Hematopoietic multipotent progenitor cell (in vitro differentiated cells): ENCODE results near the gene ELOVL1. TPM values are rescaled to one million over a fixed set of nuclear protein-coding genes. Genes with fewer than 3 reads are reported as not detected.

Source experiments
- total RNA-seq: library from RNA; depleted of rRNA; stranded (reverse); fragments of >200 nt; gene quantifications from one replicate; pipeline ENCODE4 v1.2.3, GENCODE V29; 2012

The ELOVL1 gene
- total RNA-seq, 1 donor = 75.7 TPM

Other genes starting within 250 kb of the ELOVL1 start
- 33.1 TPM for gene EBNA1BP2, start 195.7 kb downstream of the ELOVL1 start, total RNA-seq
- under 0.01 TPM for gene CFAP57, start 195.7 kb downstream of the ELOVL1 start, total RNA-seq
- gene TMEM125, start 98.0 kb downstream of the ELOVL1 start, total RNA-seq = 8.3 TPM
- gene C1orf210, start 82.4 kb downstream of the ELOVL1 start, total RNA-seq = under 0.01 TPM
- 47.7 TPM for gene TIE1, start 67.0 kb downstream of the ELOVL1 start, total RNA-seq
- 39.6 TPM for gene MPL, start 30.2 kb downstream of the ELOVL1 start, total RNA-seq
- gene CDC20, start 9.0 kb downstream of the ELOVL1 start, total RNA-seq = 9.4 TPM
- 21.3 TPM for gene MED8, start 21.8 kb upstream of the ELOVL1 start, total RNA-seq
- 47.7 TPM for gene SZT2, start 21.9 kb upstream of the ELOVL1 start, total RNA-seq
- gene HYI, start 85.9 kb upstream of the ELOVL1 start, total RNA-seq = 21.0 TPM
- 1.9 TPM for gene PTPRF, start 162.9 kb upstream of the ELOVL1 start, total RNA-seq